22Rv1 (cell line): ENCODE data around the gene TRMT1.

Experiments used
- CTCF ChIP-seq: fragments of 450-650 bp; IDR thresholded peaks from 2 replicates; pipeline ENCODE4 v1.5.1; 2017; ENCODE audit warnings: mild to moderate bottlenecking
- ZFX ChIP-seq: fragments of 450-650 bp; IDR thresholded peaks from 2 replicates; pipeline ENCODE4 v1.6.1; 2017; ENCODE audit warnings: antibody characterized with exemption, borderline replicate concordance

- TF ChIP-seq CTCF (no peak), ZFX (no peak)
These were observed 59.4 kb downstream of the TRMT1 start for GRCh38 chr19:13057147-13057572.
